Neural progenitor cell (in vitro differentiated cells): Measurements from ENCODE around the gene LEMD2. TPM values are rescaled to one million over a fixed set of nuclear protein-coding genes. Genes with fewer than 3 reads are reported as not detected.
A peak's percentile ranks its signal among the peaks of the same experiment; 100 is the strongest.

ENCODE experiments used
- DNase-seq: peaks from one replicate; pipeline ENCODE4 v3.0.0-alpha.2; 2016; ENCODE audit warnings: low spot score
- H2AFZ ChIP-seq: fragments of 200-600 bp; sonication (generic); replicated peaks from 2 replicates; pipeline ENCODE4 v1.6.1; 2016; ENCODE audit warnings: antibody characterized with exemption
- H3F3A ChIP-seq: fragments of 200-600 bp; sonication (generic); 2 replicates; pipeline ENCODE4 v1.6.1; 2016; ENCODE audit warnings: antibody characterized with exemption, low read depth
- H3K27ac ChIP-seq: fragments of 200-600 bp; sonication (generic); 2 replicates; pipeline ENCODE4 v1.5.1; 2016; ENCODE audit warnings: mild to moderate bottlenecking
- H3K27me3 ChIP-seq: fragments of 200-600 bp; sonication (generic); 2 replicates; pipeline ENCODE4 v1.6.1; 2016; ENCODE audit warnings: mild to moderate bottlenecking, moderate library complexity
- H3K36me3 ChIP-seq: fragments of 200-600 bp; sonication (generic); 2 replicates; pipeline ENCODE4 v1.5.1; 2016
- H3K4me1 ChIP-seq: fragments of 200-600 bp; sonication (generic); 2 replicates; pipeline ENCODE4 v1.6.1; 2016; ENCODE audit warnings: mixed run types
- H3K4me2 ChIP-seq: fragments of 200-600 bp; sonication (generic); 2 replicates; pipeline ENCODE4 v1.6.1; 2016
- H3K4me3 ChIP-seq: fragments of 200-600 bp; sonication (generic); 2 replicates; pipeline ENCODE4 v1.5.1; 2016
- H3K79me2 ChIP-seq: fragments of 200-600 bp; sonication (generic); 2 replicates; pipeline ENCODE4 v1.6.1; 2016; ENCODE audit warnings: low read depth
- H3K9ac ChIP-seq: fragments of 200-600 bp; sonication (generic); 2 replicates; pipeline ENCODE4 v1.6.1; 2016
- H3K9me3 ChIP-seq: fragments of 200-600 bp; sonication (generic); 2 replicates; pipeline ENCODE4 v1.5.1; 2016; ENCODE audit warnings: low read depth
- H4K20me1 ChIP-seq: fragments of 200-600 bp; sonication (generic); 2 replicates; pipeline ENCODE4 v1.6.1; 2016; ENCODE audit warnings: low read depth
- H3K27ac Mint-ChIP-seq: 3 replicates; pipeline ENCODE4 v1.8.0; 2021; ENCODE audit warnings: mixed read lengths
- H3K27me3 Mint-ChIP-seq: 2 replicates; pipeline ENCODE4 v1.8.0; 2022; ENCODE audit warnings: low read depth, mild to moderate bottlenecking, inconsistent platforms, moderate library complexity, mixed read lengths; ENCODE audit not compliant: insufficient read depth
- H3K36me3 Mint-ChIP-seq: 3 replicates; pipeline ENCODE4 v1.8.0; 2021; ENCODE audit warnings: mixed read lengths
- H3K4me1 Mint-ChIP-seq: 3 replicates; pipeline ENCODE4 v1.8.0; 2021; ENCODE audit warnings: mixed read lengths
- H3K4me3 Mint-ChIP-seq: 3 replicates; pipeline ENCODE4 v1.8.0; 2021; ENCODE audit warnings: mild to moderate bottlenecking, moderate library complexity, mixed read lengths
- H3K9me3 Mint-ChIP-seq: 3 replicates; pipeline ENCODE4 v1.8.0; 2020; ENCODE audit warnings: mixed read lengths
- EZH2 ChIP-seq: fragments of 200-600 bp; sonication (generic); IDR thresholded peaks from 2 replicates; pipeline ENCODE4 v1.6.1; 2017; ENCODE audit warnings: antibody characterized with exemption, mild to moderate bottlenecking, moderate library complexity
- EZH2phosphoT487 ChIP-seq: fragments of 200-600 bp; sonication (generic); IDR thresholded peaks from 2 replicates; pipeline ENCODE4 v1.6.1; 2017; ENCODE audit warnings: antibody characterized with exemption
- total RNA-seq: library from RNA; depleted of rRNA; stranded (reverse); fragments of >200 nt; gene quantifications from 2 replicates; pipeline ENCODE4 v1.2.3, GENCODE V29; 2015; ENCODE audit warnings: low replicate concordance
- TF ChIP-seq, protein P1 (sequence below): fragments of 200-600 bp; sonication (generic); IDR thresholded peaks from 2 replicates; pipeline ENCODE4 v1.5.1; 2017; ENCODE audit warnings: antibody characterized with exemption, mild to moderate bottlenecking

LEMD2 gene
- total RNA-seq, 1 donor from 2014 or later = 31.8 TPM

DNA sequence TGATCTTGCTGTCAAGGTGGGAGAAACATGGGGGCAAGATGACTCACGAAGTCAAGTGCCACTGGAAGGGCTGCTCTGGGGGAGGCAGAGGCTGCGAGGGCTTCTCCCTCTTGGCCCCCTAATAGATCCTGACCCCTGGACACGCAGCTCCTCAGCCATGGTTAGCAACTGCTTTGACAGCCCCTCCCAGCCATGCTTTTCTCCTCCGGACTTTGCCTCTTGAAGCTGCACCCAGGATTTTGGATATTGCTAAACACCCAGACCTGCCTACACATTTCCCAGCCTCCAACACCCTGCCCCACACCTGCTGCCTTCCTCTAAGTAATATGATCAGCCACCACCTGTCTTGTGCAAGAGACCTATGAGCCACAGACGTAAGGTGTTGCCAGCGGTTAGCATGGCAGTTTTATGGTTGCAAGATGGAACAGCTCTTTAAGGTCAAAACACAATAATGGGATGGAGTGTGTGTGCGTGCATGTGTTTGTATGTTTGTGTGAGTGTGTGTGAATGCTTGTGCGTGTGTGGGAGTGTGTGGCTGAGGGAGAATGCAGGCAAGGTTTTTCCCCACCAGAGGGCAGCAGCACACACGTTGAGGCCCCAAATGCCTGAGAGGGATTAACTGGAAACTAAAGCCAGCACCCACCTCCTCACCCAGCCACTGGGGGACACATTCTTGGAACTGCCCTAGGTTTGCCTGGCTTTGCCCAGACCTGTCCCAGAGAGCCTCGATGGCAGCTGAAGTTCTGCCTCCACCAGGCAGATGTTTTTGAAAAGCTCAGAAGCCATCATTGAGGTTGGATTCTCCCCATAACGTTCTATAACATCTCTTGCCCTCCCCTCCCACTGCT is 44.7 kb downstream of the LEMD2 start:
- no peaks in the 10 kb centered on the region for H3K36me3 ChIP-seq
- peak overlapping the region; percentile 30 for H3K4me3 Mint-ChIP-seq
- peak overlapping the region; percentile 48 for H3K27ac Mint-ChIP-seq

DNA sequence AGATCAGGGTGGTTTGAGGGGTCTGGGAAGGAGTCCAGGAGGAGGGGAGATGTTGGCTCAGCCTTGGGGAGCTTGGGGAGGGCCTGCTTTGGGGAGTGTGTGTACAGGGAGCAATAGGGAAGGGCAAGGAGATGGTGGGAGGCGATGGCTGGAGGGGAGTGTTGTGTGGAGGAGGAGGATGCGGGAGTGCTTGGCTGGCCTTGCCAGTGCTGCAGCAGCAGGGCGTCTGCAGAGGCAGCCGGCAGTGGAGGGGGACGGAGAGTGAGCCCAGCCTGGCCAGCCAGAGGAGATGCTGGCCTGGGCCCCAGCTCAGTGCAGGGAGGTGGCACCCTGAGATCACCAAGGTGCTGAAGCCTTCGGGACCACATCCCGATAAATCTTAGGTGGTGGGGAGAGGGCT is 46.1 kb downstream of the LEMD2 start:
- Histone ChIP-seq H3K79me2 (no peaks in the 10 kb centered on the region), H3K4me2 (no peak overlapping the region), H3K36me3 (no peaks in the 10 kb centered on the region), H3K9ac (no peak overlapping the region), H2AFZ (no peak overlapping the region), H4K20me1 (no peaks in the 10 kb centered on the region), H3K27me3 (no peaks in the 10 kb centered on the region), H3K9me3 (no peaks in the 10 kb centered on the region), H3K27ac (no peak overlapping the region), H3K4me1 (peaks cover 37% of the 10 kb centered on the region), H3K4me3 (no peak overlapping the region), H3F3A (peaks cover 28% of the 10 kb centered on the region)
- Mint-ChIP-seq H3K27me3 (peaks cover 10% of the 10 kb centered on the region), H3K4me3 (no peak overlapping the region), H3K4me1 (peaks cover 43% of the 10 kb centered on the region), H3K27ac (no peak overlapping the region), H3K9me3 (no peaks in the 10 kb centered on the region), H3K36me3 (no peaks in the 10 kb centered on the region)
- no peak for DNase-seq
- TF ChIP-seq, protein P1, sequence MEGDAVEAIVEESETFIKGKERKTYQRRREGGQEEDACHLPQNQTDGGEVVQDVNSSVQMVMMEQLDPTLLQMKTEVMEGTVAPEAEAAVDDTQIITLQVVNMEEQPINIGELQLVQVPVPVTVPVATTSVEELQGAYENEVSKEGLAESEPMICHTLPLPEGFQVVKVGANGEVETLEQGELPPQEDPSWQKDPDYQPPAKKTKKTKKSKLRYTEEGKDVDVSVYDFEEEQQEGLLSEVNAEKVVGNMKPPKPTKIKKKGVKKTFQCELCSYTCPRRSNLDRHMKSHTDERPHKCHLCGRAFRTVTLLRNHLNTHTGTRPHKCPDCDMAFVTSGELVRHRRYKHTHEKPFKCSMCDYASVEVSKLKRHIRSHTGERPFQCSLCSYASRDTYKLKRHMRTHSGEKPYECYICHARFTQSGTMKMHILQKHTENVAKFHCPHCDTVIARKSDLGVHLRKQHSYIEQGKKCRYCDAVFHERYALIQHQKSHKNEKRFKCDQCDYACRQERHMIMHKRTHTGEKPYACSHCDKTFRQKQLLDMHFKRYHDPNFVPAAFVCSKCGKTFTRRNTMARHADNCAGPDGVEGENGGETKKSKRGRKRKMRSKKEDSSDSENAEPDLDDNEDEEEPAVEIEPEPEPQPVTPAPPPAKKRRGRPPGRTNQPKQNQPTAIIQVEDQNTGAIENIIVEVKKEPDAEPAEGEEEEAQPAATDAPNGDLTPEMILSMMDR = no peak

More for the DNA sequence above, 44.7 kb downstream of the LEMD2 start:
- Histone ChIP-seq H3K4me2 (peak overlapping the region; percentile 36), H3K4me3 (no peak overlapping the region), H3F3A (peaks cover 28% of the 10 kb centered on the region), H3K9me3 (no peaks in the 10 kb centered on the region), H3K79me2 (no peaks in the 10 kb centered on the region), H3K9ac (no peak overlapping the region), H3K27ac (no peak overlapping the region), H2AFZ (no peak overlapping the region), H3K4me1 (peaks cover 50% of the 10 kb centered on the region), H4K20me1 (no peaks in the 10 kb centered on the region), H3K27me3 (no peaks in the 10 kb centered on the region)
- H3K4me1 Mint-ChIP-seq = peaks cover 53% of the 10 kb centered on the region
- DNase-seq = peak; percentile 89
- no peaks in the 10 kb centered on the region for H3K9me3 Mint-ChIP-seq
- TF ChIP-seq, protein P1 = peak; percentile 89
- no peak for TF ChIP-seq EZH2phosphoT487
- H3K36me3 Mint-ChIP-seq = no peaks in the 10 kb centered on the region
- H3K27me3 Mint-ChIP-seq = peaks cover 14% of the 10 kb centered on the region

DNA sequence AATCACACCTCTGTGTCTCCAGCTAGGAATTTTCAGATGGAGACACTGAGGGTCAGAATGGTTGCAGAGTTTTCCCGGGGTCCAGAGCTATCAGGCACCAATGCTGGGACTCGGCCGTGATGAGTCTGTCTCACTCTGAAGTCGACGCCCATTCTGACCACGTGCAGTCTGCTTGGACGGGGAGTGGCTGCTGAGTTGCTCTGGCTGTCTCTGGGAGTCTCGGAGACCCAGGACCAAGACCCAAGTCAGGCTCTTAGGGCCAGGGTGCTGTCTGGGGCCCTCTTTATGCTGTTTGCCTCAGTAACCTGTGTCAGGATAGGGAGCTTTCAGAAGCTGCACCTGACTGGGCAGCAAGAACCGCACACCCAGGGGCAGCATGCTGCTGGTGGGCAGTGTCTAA is 46.8 kb downstream of the LEMD2 start:
- Histone ChIP-seq H3K27me3 (no peaks in the 10 kb centered on the region), H4K20me1 (no peaks in the 10 kb centered on the region), H2AFZ (no peak overlapping the region), H3K4me3 (no peak overlapping the region), H3K4me1 (peaks cover 30% of the 10 kb centered on the region), H3K36me3 (no peaks in the 10 kb centered on the region), H3K4me2 (no peak overlapping the region), H3K9ac (no peak overlapping the region), H3K79me2 (no peaks in the 10 kb centered on the region), H3K9me3 (no peaks in the 10 kb centered on the region), H3K27ac (no peak overlapping the region), H3F3A (peaks cover 23% of the 10 kb centered on the region)
- H3K27me3 Mint-ChIP-seq = peaks cover 10% of the 10 kb centered on the region
- TF ChIP-seq EZH2 = no peak
- TF ChIP-seq, protein P1 = no peak
- no peak for TF ChIP-seq EZH2phosphoT487
- peaks cover 36% of the 10 kb centered on the region for H3K4me1 Mint-ChIP-seq
- no peak for DNase-seq
- H3K9me3 Mint-ChIP-seq = no peaks in the 10 kb centered on the region
- no peak overlapping the region for H3K4me3 Mint-ChIP-seq
- no peaks in the 10 kb centered on the region for H3K36me3 Mint-ChIP-seq
- no peak overlapping the region for H3K27ac Mint-ChIP-seq
